ENCODE results near the gene BEX4.

Gene BEX4

GRCh38 chrX:103177556-103177955 lies 37.4 kb upstream of the BEX4 start:
- TF ChIP-seq ZNF8 (CRISPR knock-in tag; IDR thresholded peaks at IDR 0.05) (no peak), PPARA (CRISPR knock-in tag; IDR thresholded peaks at IDR 0.05; ENCODE audit: borderline replicate concordance) (no peak), SNAI2 (CRISPR knock-in tag; IDR thresholded peaks at IDR 0.05) (no peak), ZFP30 (CRISPR knock-in tag; IDR thresholded peaks at IDR 0.05) (no peak), POU6F1 (CRISPR knock-in tag; IDR thresholded peaks at IDR 0.05; ENCODE audit: borderline replicate concordance, low read depth) (no peak), ZFP3 (CRISPR knock-in tag; IDR thresholded peaks at IDR 0.05) (no peak), ISL1 (CRISPR knock-in tag; IDR thresholded peaks at IDR 0.05) (no peak)
- ATAC-seq, result no peak

- ATAC-seq, result no peak
- TF ChIP-seq ZFP30 (CRISPR knock-in tag; IDR thresholded peaks at IDR 0.05) (no peak), PATZ1 (CRISPR knock-in tag; IDR thresholded peaks at IDR 0.05; ENCODE audit: borderline replicate concordance) (no peak), ZC3H10 (CRISPR knock-in tag; IDR thresholded peaks at IDR 0.05) (no peak), ESRRG (CRISPR knock-in tag; IDR thresholded peaks at IDR 0.05) (no peak), CSRNP3 (CRISPR knock-in tag; IDR thresholded peaks at IDR 0.05) (no peak), TSHZ2 (CRISPR knock-in tag; IDR thresholded peaks at IDR 0.05) (no peak), CREB5 (CRISPR knock-in tag; IDR thresholded peaks at IDR 0.05; ENCODE audit: low read depth) (no peak), PPARA (CRISPR knock-in tag; IDR thresholded peaks at IDR 0.05; ENCODE audit: borderline replicate concordance) (no peak), ZNF8 (CRISPR knock-in tag; IDR thresholded peaks at IDR 0.05) (no peak), TOX (CRISPR knock-in tag; IDR thresholded peaks at IDR 0.05; ENCODE audit: borderline replicate concordance) (no peak), RARB (CRISPR knock-in tag; IDR thresholded peaks at IDR 0.05) (no peak)
Measured at GRCh38 chrX:103183912-103184311, 31.0 kb upstream of the BEX4 start.

- no peak for ATAC-seq
- TF ChIP-seq ESRRG (CRISPR knock-in tag; IDR thresholded peaks at IDR 0.05) (no peak), CSRNP3 (CRISPR knock-in tag; IDR thresholded peaks at IDR 0.05) (no peak), ARNTL (CRISPR knock-in tag; IDR thresholded peaks at IDR 0.05; ENCODE audit: borderline replicate concordance, low read depth) (no peak), GLIS3 (CRISPR knock-in tag; IDR thresholded peaks at IDR 0.05) (no peak), ZNF70 (CRISPR knock-in tag; IDR thresholded peaks at IDR 0.05) (no peak), BACH2 (CRISPR knock-in tag; IDR thresholded peaks at IDR 0.05; ENCODE audit: borderline replicate concordance) (no peak), PATZ1 (CRISPR knock-in tag; IDR thresholded peaks at IDR 0.05; ENCODE audit: borderline replicate concordance) (no peak), TCF4 (CRISPR knock-in tag; IDR thresholded peaks at IDR 0.05; ENCODE audit: borderline replicate concordance) (no peak), RARB (CRISPR knock-in tag; IDR thresholded peaks at IDR 0.05) (no peak), ZNF565 (CRISPR knock-in tag; conservative IDR thresholded peaks at IDR 0.05; ENCODE audit: low read depth) (no peak), CSDC2 (CRISPR knock-in tag; IDR thresholded peaks at IDR 0.05) (no peak), TSHZ2 (CRISPR knock-in tag; IDR thresholded peaks at IDR 0.05) (no peak), ISL1 (CRISPR knock-in tag; IDR thresholded peaks at IDR 0.05) (no peak), TOX (CRISPR knock-in tag; IDR thresholded peaks at IDR 0.05; ENCODE audit: borderline replicate concordance) (no peak), ZFP30 (CRISPR knock-in tag; IDR thresholded peaks at IDR 0.05) (no peak)
Measured at GRCh38 chrX:103187953-103188475, 26.9 kb upstream of the BEX4 start.

Data from SK-N-SH treated with all-trans-retinoic acid at 6 μM for 48 hours (cell line).